ENCODE data around the gene IFNA6. TPM values are rescaled to one million over a fixed set of nuclear protein-coding genes. Genes with fewer than 3 reads are reported as not detected.

The IFNA6 gene
- total RNA-seq, 1 experiment from 2014 or later: not detected

DNA sequence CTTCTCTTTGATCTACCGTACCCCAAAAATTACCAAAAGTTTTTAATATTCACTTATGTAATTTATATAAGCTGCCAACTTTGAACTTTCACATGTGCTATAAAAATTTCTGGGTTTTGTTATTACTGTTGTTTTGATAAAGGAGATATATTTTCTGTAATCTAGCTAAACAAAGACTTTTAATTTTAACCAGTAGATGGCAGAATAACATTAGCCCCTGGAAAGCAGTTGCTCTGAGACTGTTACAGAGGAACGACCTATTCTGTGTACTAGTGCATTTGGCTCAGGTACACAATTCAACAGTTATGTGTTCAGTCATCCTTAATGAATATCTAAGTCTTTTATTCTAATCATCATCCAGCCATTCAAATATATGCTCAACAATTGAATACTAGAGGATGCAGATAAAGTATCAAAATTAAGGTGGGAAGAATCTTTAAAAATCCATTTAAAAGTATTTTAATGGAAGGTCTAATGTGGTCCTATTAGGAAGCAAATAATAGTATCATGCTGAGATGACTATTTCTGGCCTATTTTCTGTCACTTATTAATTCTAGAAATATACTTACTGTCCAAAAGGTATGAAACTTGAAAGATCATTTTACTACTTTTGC lies 24.1 kb downstream of the IFNA6 start:
- ChIA-PET CTCF (interaction anchor here (1.0 kb wide), 2 partner anchors 69 to 132 kb away, joined by 4 to 14 read pairs; no protein-coding TSS in a partner anchor), POLR2A (no interaction called here)
- in situ Hi-C loops (cut with HindIII; ENCODE audit: low pct_unique_long_range_greater_than_20kb, low sequenced_read_pairs): no loop called here
- H3K4me1 ChIP-seq (ENCODE audit: control insufficient read depth, insufficient read depth, low read length): no peaks in the 10 kb centered on the region
- H3K27ac ChIP-seq (ENCODE audit: low read length): no peak overlapping the region
- DNase-seq (ENCODE audit: low read depth, low spot score): no peak
- intact Hi-C loops (cut with micrococcal nuclease; ENCODE audit: unreplicated experiment): loop anchor here (5.0 kb wide), 1 partner anchor 71 kb away; no protein-coding TSS in a partner anchor
- no peaks in the 10 kb centered on the region for H3K27me3 ChIP-seq (ENCODE audit: control insufficient read depth, insufficient read depth, low read length)
- H3K4me3 ChIP-seq (ENCODE audit: low read depth in 2 of 2, low read length in 2 of 2): no peak overlapping the region
- no peaks in the 10 kb centered on the region for H3K36me3 ChIP-seq (ENCODE audit: control insufficient read depth, insufficient read depth, low read length)
- no TSS peak for BruUV-seq (replicated peaks)
- ATAC-seq: no peak
- no peaks in the 10 kb centered on the region for H3K9me3 ChIP-seq (ENCODE audit: control insufficient read depth, insufficient read depth, low read depth, low read length)
- TF ChIP-seq SIN3A (IDR thresholded peaks at IDR 0.05; ENCODE audit: borderline replicate concordance, insufficient read depth, low read depth, low read length): no peak
- TF ChIP-seq, protein P1, sequence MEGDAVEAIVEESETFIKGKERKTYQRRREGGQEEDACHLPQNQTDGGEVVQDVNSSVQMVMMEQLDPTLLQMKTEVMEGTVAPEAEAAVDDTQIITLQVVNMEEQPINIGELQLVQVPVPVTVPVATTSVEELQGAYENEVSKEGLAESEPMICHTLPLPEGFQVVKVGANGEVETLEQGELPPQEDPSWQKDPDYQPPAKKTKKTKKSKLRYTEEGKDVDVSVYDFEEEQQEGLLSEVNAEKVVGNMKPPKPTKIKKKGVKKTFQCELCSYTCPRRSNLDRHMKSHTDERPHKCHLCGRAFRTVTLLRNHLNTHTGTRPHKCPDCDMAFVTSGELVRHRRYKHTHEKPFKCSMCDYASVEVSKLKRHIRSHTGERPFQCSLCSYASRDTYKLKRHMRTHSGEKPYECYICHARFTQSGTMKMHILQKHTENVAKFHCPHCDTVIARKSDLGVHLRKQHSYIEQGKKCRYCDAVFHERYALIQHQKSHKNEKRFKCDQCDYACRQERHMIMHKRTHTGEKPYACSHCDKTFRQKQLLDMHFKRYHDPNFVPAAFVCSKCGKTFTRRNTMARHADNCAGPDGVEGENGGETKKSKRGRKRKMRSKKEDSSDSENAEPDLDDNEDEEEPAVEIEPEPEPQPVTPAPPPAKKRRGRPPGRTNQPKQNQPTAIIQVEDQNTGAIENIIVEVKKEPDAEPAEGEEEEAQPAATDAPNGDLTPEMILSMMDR (IDR thresholded peaks at IDR 0.05): peak; percentile 43; the same call in 1 of the 2 replicates

DNA sequence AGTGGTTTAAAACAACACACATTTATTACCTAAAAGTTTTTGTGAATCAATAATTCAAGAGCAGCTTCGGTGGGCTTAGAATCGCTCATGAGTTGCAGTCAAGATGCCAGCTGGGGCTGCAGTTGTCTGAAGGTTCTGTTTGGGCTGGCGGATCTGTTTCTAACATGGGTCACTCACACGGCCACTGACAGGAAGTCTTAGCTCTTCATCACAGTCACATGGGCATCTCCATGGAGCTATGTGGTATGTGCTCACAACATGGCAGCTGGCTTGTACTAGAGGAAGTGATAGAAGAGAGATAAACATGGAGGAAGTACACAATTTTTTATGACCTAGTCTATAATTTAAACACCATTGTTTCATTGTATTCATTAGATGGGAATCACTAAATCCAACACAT lies 26.6 kb downstream of the IFNA6 start:
- in situ Hi-C loops (cut with HindIII; ENCODE audit: low pct_unique_long_range_greater_than_20kb, low sequenced_read_pairs) (no loop called here), intact Hi-C loops (cut with micrococcal nuclease; ENCODE audit: unreplicated experiment) (no loop called here)
- no peaks in the 10 kb centered on the region for H3K4me1 ChIP-seq (ENCODE audit: control insufficient read depth, insufficient read depth, low read length)
- no peak overlapping the region for H3K27ac ChIP-seq (ENCODE audit: low read length)
- DNase-seq (ENCODE audit: low read depth, low spot score) (no peak), ATAC-seq (no peak)
- H3K9me3 ChIP-seq (ENCODE audit: control insufficient read depth, insufficient read depth, low read depth, low read length): no peaks in the 10 kb centered on the region
- H3K27me3 ChIP-seq (ENCODE audit: control insufficient read depth, insufficient read depth, low read length): no peaks in the 10 kb centered on the region
- TF ChIP-seq, protein P1 (IDR thresholded peaks at IDR 0.05): no peak
- TF ChIP-seq TCF7L2 (IDR thresholded peaks at IDR 0.05; ENCODE audit: low read depth, low read length): no peak
- TF ChIP-seq, protein P2, sequence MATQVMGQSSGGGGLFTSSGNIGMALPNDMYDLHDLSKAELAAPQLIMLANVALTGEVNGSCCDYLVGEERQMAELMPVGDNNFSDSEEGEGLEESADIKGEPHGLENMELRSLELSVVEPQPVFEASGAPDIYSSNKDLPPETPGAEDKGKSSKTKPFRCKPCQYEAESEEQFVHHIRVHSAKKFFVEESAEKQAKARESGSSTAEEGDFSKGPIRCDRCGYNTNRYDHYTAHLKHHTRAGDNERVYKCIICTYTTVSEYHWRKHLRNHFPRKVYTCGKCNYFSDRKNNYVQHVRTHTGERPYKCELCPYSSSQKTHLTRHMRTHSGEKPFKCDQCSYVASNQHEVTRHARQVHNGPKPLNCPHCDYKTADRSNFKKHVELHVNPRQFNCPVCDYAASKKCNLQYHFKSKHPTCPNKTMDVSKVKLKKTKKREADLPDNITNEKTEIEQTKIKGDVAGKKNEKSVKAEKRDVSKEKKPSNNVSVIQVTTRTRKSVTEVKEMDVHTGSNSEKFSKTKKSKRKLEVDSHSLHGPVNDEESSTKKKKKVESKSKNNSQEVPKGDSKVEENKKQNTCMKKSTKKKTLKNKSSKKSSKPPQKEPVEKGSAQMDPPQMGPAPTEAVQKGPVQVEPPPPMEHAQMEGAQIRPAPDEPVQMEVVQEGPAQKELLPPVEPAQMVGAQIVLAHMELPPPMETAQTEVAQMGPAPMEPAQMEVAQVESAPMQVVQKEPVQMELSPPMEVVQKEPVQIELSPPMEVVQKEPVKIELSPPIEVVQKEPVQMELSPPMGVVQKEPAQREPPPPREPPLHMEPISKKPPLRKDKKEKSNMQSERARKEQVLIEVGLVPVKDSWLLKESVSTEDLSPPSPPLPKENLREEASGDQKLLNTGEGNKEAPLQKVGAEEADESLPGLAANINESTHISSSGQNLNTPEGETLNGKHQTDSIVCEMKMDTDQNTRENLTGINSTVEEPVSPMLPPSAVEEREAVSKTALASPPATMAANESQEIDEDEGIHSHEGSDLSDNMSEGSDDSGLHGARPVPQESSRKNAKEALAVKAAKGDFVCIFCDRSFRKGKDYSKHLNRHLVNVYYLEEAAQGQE (IDR thresholded peaks at IDR 0.05; ENCODE audit: insufficient read depth in 1 of 2, low read depth in 2 of 2, low read length in 1 of 2): no peak
- no peak for TF ChIP-seq SIN3A (IDR thresholded peaks at IDR 0.05; ENCODE audit: borderline replicate concordance, insufficient read depth, low read depth, low read length)
- no peak for TF ChIP-seq POLR2AphosphoS5 (IDR thresholded peaks at IDR 0.05; ENCODE audit: low read depth, low read length)
- POLR2A ChIA-PET: no interaction called here
- CTCF ChIA-PET: no interaction called here
- no peak overlapping the region for H3K4me3 ChIP-seq (ENCODE audit: low read depth in 2 of 2, low read length in 2 of 2)
- no TSS peak for BruUV-seq (replicated peaks)
- no peaks in the 10 kb centered on the region for H3K36me3 ChIP-seq (ENCODE audit: control insufficient read depth, insufficient read depth, low read length)

All from Panc1 (cell line).